SK-N-SH treated with all-trans-retinoic acid at 6 μM for 48 hours (cell line): ENCODE measurements around the gene MACROD1.

ENCODE experiments used
- CREB5 ChIP-seq: fragments of 250-450 bp; sonication (Bioruptor Pico); IDR thresholded peaks from 2 replicates; pipeline ENCODE4 v1.5.1; 2020; ENCODE audit warnings: low read depth, mild to moderate bottlenecking, moderate library complexity
- CSDC2 ChIP-seq: fragments of 250-450 bp; sonication (Bioruptor Pico); IDR thresholded peaks from 2 replicates; pipeline ENCODE4 v1.5.0; 2020; ENCODE audit warnings: mild to moderate bottlenecking, moderate library complexity
- PATZ1 ChIP-seq: fragments of 250-450 bp; sonication (Bioruptor Pico); IDR thresholded peaks from 2 replicates; pipeline ENCODE4 v1.8.0; 2020; ENCODE audit warnings: mild to moderate bottlenecking, moderate library complexity, borderline replicate concordance
- ZC3H10 ChIP-seq: fragments of 250-450 bp; sonication (Bioruptor Pico); IDR thresholded peaks from 2 replicates; pipeline ENCODE4 v1.5.1; 2021; ENCODE audit warnings: mild to moderate bottlenecking, moderate library complexity

GRCh38 chr11:64068705-64069400 lies 97.1 kb downstream of the MACROD1 start:
- TF ChIP-seq CSDC2 (CRISPR knock-in tag) (no peak), PATZ1 (CRISPR knock-in tag) (no peak), CREB5 (CRISPR knock-in tag) (no peak), ZC3H10 (no peak)
